SK-N-SH (cell line): ENCODE measurements around the gene AADAT. TPM values are rescaled to one million over a fixed set of nuclear protein-coding genes. Genes with fewer than 3 reads are reported as not detected.
"Not testable (repeated sequence)": the region's sequence is repeated elsewhere in the genome, so short reads cannot be mapped to it uniquely, and the experiment has no call there.

Experiments
- CTCF ChIA-PET: fragments of 300-600, 350-600 bp; formaldehyde crosslinking; extraction: SDS; loops from one replicate; lab custom pipeline; 2021; lab: Yijun Ruan, JAX
- POLR2A ChIA-PET: fragments of 350-600 bp; sonication (Branson Sonifier 250); formaldehyde crosslinking; extraction: SDS; loops from one replicate; lab custom pipeline; 2020; ENCODE audit warnings: antibody characterized with exemption, inconsistent platforms; lab: Yijun Ruan, JAX
- DNase-seq: peaks from one replicate; pipeline ENCODE4 v3.0.0; 2012
- H2AFZ ChIP-seq: fragments of 200-600 bp; sonication (generic); 2 replicates; pipeline ENCODE4 v1.8.1; 2016; ENCODE audit warnings: antibody characterized with exemption, mild to moderate bottlenecking, low read depth
- H3F3A ChIP-seq: fragments of 200-600 bp; sonication (generic); replicated peaks from 2 replicates; pipeline ENCODE3; 2016; ENCODE audit warnings: antibody characterized with exemption, mild to moderate bottlenecking; ENCODE audit not compliant: insufficient read depth
- H3K27ac ChIP-seq, 2 experiments: fragments of 200-500 bp in 1 of 2; fragments of 200-600 bp in 1 of 2; sonication (Bioruptor generic) in 1 of 2; sonication (generic), shearing (Covaris generic) in 1 of 2; 2 replicates each; pipeline versions ENCODE4 v1.5.1 to v1.6.1; 2014 to 2016; ENCODE audit warnings: low read depth in 2 of 2, inconsistent platforms in 1 of 2, low read length in 1 of 2, mild to moderate bottlenecking in 1 of 2, mixed read lengths in 1 of 2
- H3K27me3 ChIP-seq: fragments of 200-600 bp; sonication (generic), shearing (Covaris generic); 2 replicates; pipeline ENCODE4 v1.6.1; 2016; ENCODE audit warnings: mixed run types; ENCODE audit not compliant: insufficient read depth
- H3K36me3 ChIP-seq, 2 experiments: fragments of 200-500 bp in 1 of 2; fragments of 200-600 bp in 1 of 2; sonication (Bioruptor generic) in 1 of 2; sonication (generic) in 1 of 2; replicated peaks in 1 of 2; 2 replicates each; pipeline versions ENCODE3 to v1.5.1; 2014 to 2016; ENCODE audit warnings: low read length in 1 of 2, mild to moderate bottlenecking in 1 of 2; ENCODE audit not compliant: insufficient read depth in 2 of 2, control insufficient read depth in 1 of 2
- H3K4me1 ChIP-seq, 2 experiments: fragments of 200-500 bp in 1 of 2; fragments of 200-600 bp in 1 of 2; sonication (Bioruptor generic) in 1 of 2; sonication (generic), shearing (Covaris generic) in 1 of 2; 2 replicates each; pipeline versions ENCODE4 v1.5.1 to v1.6.1; 2014 to 2016; ENCODE audit warnings: low read depth in 1 of 2, low read length in 1 of 2, mixed run types in 1 of 2; ENCODE audit not compliant: insufficient read depth in 2 of 2, control insufficient read depth in 1 of 2
- H3K4me2 ChIP-seq: fragments of 200-600 bp; sonication (generic), shearing (Covaris generic); 2 replicates; pipeline ENCODE4 v1.6.1; 2017; ENCODE audit warnings: mixed run types
- H3K4me3 ChIP-seq, 2 experiments: fragments of 200-500 bp in 1 of 2; fragments of 200-600 bp in 1 of 2; sonication (Bioruptor generic) in 1 of 2; sonication (generic), shearing (Covaris generic) in 1 of 2; 2 replicates each; pipeline versions ENCODE4 v1.5.1 to v1.8.1; 2014 to 2016; ENCODE audit warnings: low read depth in 2 of 2, inconsistent platforms in 1 of 2, low read length in 1 of 2, mild to moderate bottlenecking in 1 of 2, mixed read lengths in 1 of 2, moderate library complexity in 1 of 2
- H3K79me2 ChIP-seq: fragments of 200-600 bp; sonication (generic); 2 replicates; pipeline ENCODE4 v1.8.1; 2017; ENCODE audit warnings: mild to moderate bottlenecking; ENCODE audit not compliant: insufficient read depth
- H3K9ac ChIP-seq: fragments of 200-600 bp; sonication (generic); 2 replicates; pipeline ENCODE4 v1.6.1; 2017; ENCODE audit warnings: mixed run types
- H3K9me2 ChIP-seq: fragments of 200-600 bp; sonication (generic); 2 replicates; pipeline ENCODE4 v1.6.1; 2017; ENCODE audit warnings: mixed run types
- H3K9me3 ChIP-seq: fragments of 200-600 bp; sonication (generic); 2 replicates; pipeline ENCODE4 v1.6.1; 2017; ENCODE audit warnings: mixed run types, mild to moderate bottlenecking, moderate library complexity
- H4K20me1 ChIP-seq: fragments of 200-600 bp; sonication (generic); 2 replicates; pipeline ENCODE4 v1.6.1; 2017; ENCODE audit warnings: mild to moderate bottlenecking, mixed run types; ENCODE audit not compliant: insufficient read depth
- CHD2 ChIP-seq: fragments of 150-350 bp; IDR thresholded peaks from 2 replicates; pipeline ENCODE4 v1.6.1; 2018; ENCODE audit warnings: low read length; ENCODE audit not compliant: partially characterized antibody
- ELF1 ChIP-seq: IDR thresholded peaks from 2 replicates; pipeline ENCODE4 v1.4.0; 2012
- EP300 ChIP-seq, 2 experiments: IDR thresholded peaks; 2 replicates each; pipeline versions ENCODE4 v1.4.0 to v1.6.1; 2012; ENCODE audit warnings: borderline replicate concordance in 1 of 2, low read depth in 1 of 2, low read length in 1 of 2
- FOXJ3 ChIP-seq: sonication (generic); formaldehyde crosslinking; IDR thresholded peaks from 2 replicates; pipeline ENCODE4 v1.5.1; 2020; ENCODE audit warnings: mild to moderate bottlenecking, missing genetic modification reagents
- MXI1 ChIP-seq: IDR thresholded peaks from 2 replicates; pipeline ENCODE4 v1.6.1; 2012; ENCODE audit warnings: mild to moderate bottlenecking, low read depth, low read length, improper control_type of control experiment
- POLR2AphosphoS5 ChIP-seq: IDR thresholded peaks from 2 replicates; pipeline ENCODE4 v1.6.1; 2012; ENCODE audit warnings: low read depth, low read length
- RXRA ChIP-seq: IDR thresholded peaks from 2 replicates; pipeline ENCODE4 v1.4.0; 2012; ENCODE audit warnings: low read depth, mild to moderate bottlenecking, borderline replicate concordance
- SMC3 ChIP-seq: IDR thresholded peaks from 2 replicates; pipeline ENCODE4 v1.6.1; 2012; ENCODE audit warnings: low read depth, low read length, improper control_type of control experiment
- TCF12 ChIP-seq: IDR thresholded peaks from 2 replicates; pipeline ENCODE4 v1.4.0; 2012
- TEAD4 ChIP-seq: IDR thresholded peaks from 2 replicates; pipeline ENCODE4 v1.4.0; 2012; ENCODE audit warnings: mild to moderate bottlenecking, borderline replicate concordance; ENCODE audit not compliant: insufficient read depth
- YY1 ChIP-seq: IDR thresholded peaks from 2 replicates; pipeline ENCODE4 v1.4.0; 2012; ENCODE audit warnings: low read depth, mild to moderate bottlenecking
- WGBS: methylation state at CpG from one replicate; pipeline ENCODE4 v1.1.6; 2017; ENCODE audit warnings: low lambda C conversion rate; 5-methylcytosine and 5-hydroxymethylcytosine counted together
- polyA plus RNA-seq, 3 experiments: library from polyadenylated mRNA; depleted of rRNA; stranded (reverse); fragments of >200 nt; gene quantifications; 2 replicates each; pipeline ENCODE4 v1.2.3, GENCODE V29; 2012
- TF ChIP-seq, protein P1 (sequence below): IDR thresholded peaks from 2 replicates; pipeline ENCODE4 v1.4.0; 2012; ENCODE audit warnings: low read depth, borderline replicate concordance
- TF ChIP-seq, protein P2 (sequence below): fragments of 200-600 bp; sonication (generic); IDR thresholded peaks from 2 replicates; pipeline ENCODE4 v1.6.1; 2017; ENCODE audit warnings: antibody characterized with exemption, mild to moderate bottlenecking, moderate library complexity
- TF ChIP-seq, protein P3 (sequence below): fragments of 150-350 bp; IDR thresholded peaks from 2 replicates; pipeline ENCODE4 v1.6.1; 2017; ENCODE audit warnings: antibody characterized with exemption, low read length, low read depth, borderline replicate concordance
- TF ChIP-seq, protein P4 (sequence below): IDR thresholded peaks from 2 replicates; pipeline ENCODE4 v1.4.0; 2012; ENCODE audit warnings: low read depth

Gene AADAT
- polyA plus RNA-seq, 1 of the 3 experiments (the other 2 are of a cell fraction), result 12.5 TPM

DNA sequence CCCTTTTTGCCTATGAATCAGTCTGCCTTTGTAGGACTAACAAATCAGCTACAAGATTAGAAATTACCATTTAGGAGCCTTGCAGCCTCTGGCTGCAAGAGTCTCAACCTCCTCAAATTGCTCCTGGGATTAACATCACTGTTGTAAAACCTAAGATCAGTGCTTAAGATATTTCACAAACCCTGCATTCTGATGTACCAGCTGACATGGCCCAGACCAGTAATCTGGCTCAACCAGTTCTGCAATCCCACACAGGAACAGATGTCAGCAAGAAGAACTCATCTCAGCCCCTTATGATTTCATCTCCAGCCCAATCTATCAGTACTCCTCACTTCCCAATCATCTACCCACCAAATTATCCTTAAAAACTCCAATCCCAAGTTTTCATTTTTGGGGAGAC lies 32.5 kb upstream of the AADAT start:
- no peak overlapping the region for H2AFZ ChIP-seq
- H4K20me1 ChIP-seq, result no peaks in the 10 kb centered on the region
- H3K79me2 ChIP-seq, result no peaks in the 10 kb centered on the region
- CTCF ChIA-PET, result interaction anchor here (2.2 kb wide), 1 partner anchor 138 kb away, joined by 6 read pairs; no protein-coding TSS in a partner anchor
- TF ChIP-seq EP300 (IDR thresholded peaks at IDR 0.05; ENCODE audit: borderline replicate concordance in 1 of 2, low read depth in 1 of 2, low read length in 1 of 2), result no peak
- H3K27ac ChIP-seq, result no peak overlapping the region
- no peak for DNase-seq
- H3F3A ChIP-seq, result no peaks in the 10 kb centered on the region
- no peaks in the 10 kb centered on the region for H3K36me3 ChIP-seq
- POLR2A ChIA-PET, result no interaction called here
- no peak overlapping the region for H3K4me2 ChIP-seq
- H3K9ac ChIP-seq, result no peak overlapping the region
- no peaks in the 10 kb centered on the region for H3K4me1 ChIP-seq
- no peak overlapping the region for H3K4me3 ChIP-seq
- no peaks in the 10 kb centered on the region; the same call in 1 of the 2 replicates for H3K27me3 ChIP-seq
- H3K9me2 ChIP-seq, result no peaks in the 10 kb centered on the region
- H3K9me3 ChIP-seq, result no peaks in the 10 kb centered on the region

DNA sequence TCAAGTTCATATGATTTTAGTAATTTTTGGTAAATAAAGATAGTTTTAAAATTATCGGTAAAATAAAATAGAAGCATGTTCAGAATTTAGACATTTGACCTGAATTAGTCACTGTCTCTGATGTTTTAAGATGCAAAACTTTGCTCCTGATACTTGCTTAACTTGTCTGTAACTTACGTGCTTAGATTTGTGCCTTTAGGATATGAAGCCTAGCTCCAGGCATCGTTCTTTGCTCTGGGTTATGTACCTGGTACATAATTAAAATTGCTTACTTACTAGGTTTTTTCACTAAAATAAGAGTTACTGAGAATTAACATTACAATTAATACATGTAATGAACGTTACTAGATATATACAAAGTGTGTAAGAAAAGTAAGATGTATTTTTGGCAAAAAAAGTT lies 24.9 kb upstream of the AADAT start:
- Histone ChIP-seq H4K20me1 (no peaks in the 10 kb centered on the region), H3K79me2 (no peaks in the 10 kb centered on the region), H3K4me2 (no peak overlapping the region), H3K36me3 (no peaks in the 10 kb centered on the region), H3K4me1 (peaks cover 0 to 1% of the 10 kb centered on the region in 2 experiments; a peak in 1 of 4 replicates), H3K4me3 (no peak overlapping the region), H3K27me3 (no peaks in the 10 kb centered on the region; the same call in 1 of the 2 replicates), H3K9me3 (no peaks in the 10 kb centered on the region), H2AFZ (no peak overlapping the region), H3K9ac (no peak overlapping the region), H3K27ac (no peak overlapping the region), H3F3A (no peaks in the 10 kb centered on the region), H3K9me2 (no peaks in the 10 kb centered on the region)
- TF ChIP-seq ELF1, result no peak
- TF ChIP-seq, protein P1, sequence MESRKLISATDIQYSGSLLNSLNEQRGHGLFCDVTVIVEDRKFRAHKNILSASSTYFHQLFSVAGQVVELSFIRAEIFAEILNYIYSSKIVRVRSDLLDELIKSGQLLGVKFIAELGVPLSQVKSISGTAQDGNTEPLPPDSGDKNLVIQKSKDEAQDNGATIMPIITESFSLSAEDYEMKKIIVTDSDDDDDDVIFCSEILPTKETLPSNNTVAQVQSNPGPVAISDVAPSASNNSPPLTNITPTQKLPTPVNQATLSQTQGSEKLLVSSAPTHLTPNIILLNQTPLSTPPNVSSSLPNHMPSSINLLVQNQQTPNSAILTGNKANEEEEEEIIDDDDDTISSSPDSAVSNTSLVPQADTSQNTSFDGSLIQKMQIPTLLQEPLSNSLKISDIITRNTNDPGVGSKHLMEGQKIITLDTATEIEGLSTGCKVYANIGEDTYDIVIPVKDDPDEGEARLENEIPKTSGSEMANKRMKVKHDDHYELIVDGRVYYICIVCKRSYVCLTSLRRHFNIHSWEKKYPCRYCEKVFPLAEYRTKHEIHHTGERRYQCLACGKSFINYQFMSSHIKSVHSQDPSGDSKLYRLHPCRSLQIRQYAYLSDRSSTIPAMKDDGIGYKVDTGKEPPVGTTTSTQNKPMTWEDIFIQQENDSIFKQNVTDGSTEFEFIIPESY, result no peak
- no peak for TF ChIP-seq TEAD4
- TF ChIP-seq, protein P2, sequence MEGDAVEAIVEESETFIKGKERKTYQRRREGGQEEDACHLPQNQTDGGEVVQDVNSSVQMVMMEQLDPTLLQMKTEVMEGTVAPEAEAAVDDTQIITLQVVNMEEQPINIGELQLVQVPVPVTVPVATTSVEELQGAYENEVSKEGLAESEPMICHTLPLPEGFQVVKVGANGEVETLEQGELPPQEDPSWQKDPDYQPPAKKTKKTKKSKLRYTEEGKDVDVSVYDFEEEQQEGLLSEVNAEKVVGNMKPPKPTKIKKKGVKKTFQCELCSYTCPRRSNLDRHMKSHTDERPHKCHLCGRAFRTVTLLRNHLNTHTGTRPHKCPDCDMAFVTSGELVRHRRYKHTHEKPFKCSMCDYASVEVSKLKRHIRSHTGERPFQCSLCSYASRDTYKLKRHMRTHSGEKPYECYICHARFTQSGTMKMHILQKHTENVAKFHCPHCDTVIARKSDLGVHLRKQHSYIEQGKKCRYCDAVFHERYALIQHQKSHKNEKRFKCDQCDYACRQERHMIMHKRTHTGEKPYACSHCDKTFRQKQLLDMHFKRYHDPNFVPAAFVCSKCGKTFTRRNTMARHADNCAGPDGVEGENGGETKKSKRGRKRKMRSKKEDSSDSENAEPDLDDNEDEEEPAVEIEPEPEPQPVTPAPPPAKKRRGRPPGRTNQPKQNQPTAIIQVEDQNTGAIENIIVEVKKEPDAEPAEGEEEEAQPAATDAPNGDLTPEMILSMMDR, result no peak
- TF ChIP-seq SMC3, result no peak
- TF ChIP-seq, protein P3, sequence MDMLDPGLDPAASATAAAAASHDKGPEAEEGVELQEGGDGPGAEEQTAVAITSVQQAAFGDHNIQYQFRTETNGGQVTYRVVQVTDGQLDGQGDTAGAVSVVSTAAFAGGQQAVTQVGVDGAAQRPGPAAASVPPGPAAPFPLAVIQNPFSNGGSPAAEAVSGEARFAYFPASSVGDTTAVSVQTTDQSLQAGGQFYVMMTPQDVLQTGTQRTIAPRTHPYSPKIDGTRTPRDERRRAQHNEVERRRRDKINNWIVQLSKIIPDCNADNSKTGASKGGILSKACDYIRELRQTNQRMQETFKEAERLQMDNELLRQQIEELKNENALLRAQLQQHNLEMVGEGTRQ, result no peak
- TF ChIP-seq POLR2AphosphoS5, result no peak
- TF ChIP-seq FOXJ3 (CRISPR knock-in tag), result no peak
- no peak for TF ChIP-seq TCF12
- TF ChIP-seq, protein P4, sequence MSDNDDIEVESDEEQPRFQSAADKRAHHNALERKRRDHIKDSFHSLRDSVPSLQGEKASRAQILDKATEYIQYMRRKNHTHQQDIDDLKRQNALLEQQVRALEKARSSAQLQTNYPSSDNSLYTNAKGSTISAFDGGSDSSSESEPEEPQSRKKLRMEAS, result no peak
- TF ChIP-seq YY1, result no peak
- TF ChIP-seq MXI1, result no peak
- TF ChIP-seq CHD2, result no peak
- no peak for TF ChIP-seq RXRA
- CTCF ChIA-PET, result interaction anchor here (1.2 kb wide), 1 partner anchor 23 kb away, joined by 3 read pairs; no protein-coding TSS in a partner anchor
- POLR2A ChIA-PET, result no interaction called here
- 53% methylated on average over 4 of the region's 4 CpGs for WGBS
- no peak for DNase-seq

DNA sequence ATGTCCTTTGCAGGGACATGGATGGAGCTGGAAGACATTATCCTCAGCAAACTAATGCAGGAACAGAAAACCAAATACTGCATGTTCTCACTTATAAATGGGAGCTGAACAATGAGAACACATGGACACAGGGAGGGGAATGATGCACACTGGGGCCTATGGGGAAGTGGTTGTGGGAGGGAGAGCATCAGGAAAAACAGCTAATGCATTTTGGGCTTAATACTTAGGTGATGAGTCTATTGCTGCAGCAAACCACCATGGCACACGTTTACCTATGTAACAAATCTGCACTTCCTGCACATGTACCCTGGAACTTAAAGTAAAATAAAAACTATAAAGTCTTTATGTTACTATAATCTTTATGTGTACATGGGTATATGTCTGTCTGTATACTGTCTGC lies 24.4 kb upstream of the AADAT start:
- H3K9me3 ChIP-seq, DNase-seq, H4K20me1 ChIP-seq, H2AFZ ChIP-seq, H3K4me2 ChIP-seq, H3K9me2 ChIP-seq, H3K27ac ChIP-seq, H3K4me1 ChIP-seq, H3K36me3 ChIP-seq, H3K27me3 ChIP-seq, H3F3A ChIP-seq, H3K9ac ChIP-seq, H3K79me2 ChIP-seq, H3K4me3 ChIP-seq, POLR2A ChIA-PET: not testable (repeated sequence)
- WGBS, result 22% methylated on average over 1 of the region's 1 CpG
- CTCF ChIA-PET, result interaction anchor here (1.2 kb wide), 1 partner anchor 24 kb away, joined by 3 read pairs; no protein-coding TSS in a partner anchor
